ENCODE data around the gene ARHGAP23. TPM values are rescaled to one million over a fixed set of nuclear protein-coding genes. Genes with fewer than 3 reads are reported as not detected.

Gene ARHGAP23
- total and polyA plus RNA-seq, 8 donors = 4.0 to 55.5 (median 26.4) TPM

DNA sequence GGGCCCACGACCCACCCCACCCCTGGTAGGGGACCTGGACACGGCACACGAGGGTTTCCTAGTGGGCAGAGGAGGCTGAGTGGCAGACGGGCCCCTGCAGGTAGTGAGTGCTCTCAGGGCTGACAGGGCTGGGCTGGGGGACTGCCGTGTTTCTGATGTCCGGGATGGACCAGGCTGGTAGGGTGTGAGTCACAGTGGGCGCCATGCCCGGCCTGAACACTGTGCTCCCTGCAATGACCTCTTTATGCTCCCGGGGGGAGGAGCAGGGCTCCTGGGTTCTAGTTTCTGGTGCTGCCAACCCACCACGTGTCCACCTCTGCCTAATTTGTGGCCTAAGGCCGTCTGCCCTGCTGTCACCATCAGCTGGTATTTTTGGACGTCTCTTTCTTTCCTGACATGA is 26.3 kb downstream of the ARHGAP23 start:
- peaks cover 3 to 17% (median 11%) of the 10 kb centered on the region in 4 donors for H3K36me3 ChIP-seq
- intact Hi-C loops (cut with DNase I; ENCODE audit: low total_unique reads) = no loop called here
- 16 to 24% (median 22%) methylated on average over 9 to 12 of the region's 12 CpGs for WGBS, 5 donors
- peaks cover 0 to 31% (median 7%) of the 10 kb centered on the region in 3 donors for H3K27me3 ChIP-seq
- H3K9me3 ChIP-seq = no peaks in the 10 kb centered on the region
- H3K4me1 ChIP-seq = peaks cover 18 to 80% (median 48%) of the 10 kb centered on the region in 4 donors
- DNase-seq = peak; percentile 63 to 80
- peak overlapping the region in 4 of 5 donors; percentile 40 to 84 (median 80) for H3K27ac ChIP-seq
- TF ChIP-seq EP300 (IDR thresholded peaks at IDR 0.05) (peak; percentile 18), POLR2AphosphoS5 (IDR thresholded peaks at IDR 0.05) (peak; percentile 23 to 60 (median 30)), POLR2A (IDR thresholded peaks at IDR 0.05) (no peak)
- TF ChIP-seq, protein P1, sequence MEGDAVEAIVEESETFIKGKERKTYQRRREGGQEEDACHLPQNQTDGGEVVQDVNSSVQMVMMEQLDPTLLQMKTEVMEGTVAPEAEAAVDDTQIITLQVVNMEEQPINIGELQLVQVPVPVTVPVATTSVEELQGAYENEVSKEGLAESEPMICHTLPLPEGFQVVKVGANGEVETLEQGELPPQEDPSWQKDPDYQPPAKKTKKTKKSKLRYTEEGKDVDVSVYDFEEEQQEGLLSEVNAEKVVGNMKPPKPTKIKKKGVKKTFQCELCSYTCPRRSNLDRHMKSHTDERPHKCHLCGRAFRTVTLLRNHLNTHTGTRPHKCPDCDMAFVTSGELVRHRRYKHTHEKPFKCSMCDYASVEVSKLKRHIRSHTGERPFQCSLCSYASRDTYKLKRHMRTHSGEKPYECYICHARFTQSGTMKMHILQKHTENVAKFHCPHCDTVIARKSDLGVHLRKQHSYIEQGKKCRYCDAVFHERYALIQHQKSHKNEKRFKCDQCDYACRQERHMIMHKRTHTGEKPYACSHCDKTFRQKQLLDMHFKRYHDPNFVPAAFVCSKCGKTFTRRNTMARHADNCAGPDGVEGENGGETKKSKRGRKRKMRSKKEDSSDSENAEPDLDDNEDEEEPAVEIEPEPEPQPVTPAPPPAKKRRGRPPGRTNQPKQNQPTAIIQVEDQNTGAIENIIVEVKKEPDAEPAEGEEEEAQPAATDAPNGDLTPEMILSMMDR (IDR thresholded peaks at IDR 0.05) = no peak
- peak overlapping the region; percentile 33 to 41 (median 38) for H3K4me3 ChIP-seq

DNA sequence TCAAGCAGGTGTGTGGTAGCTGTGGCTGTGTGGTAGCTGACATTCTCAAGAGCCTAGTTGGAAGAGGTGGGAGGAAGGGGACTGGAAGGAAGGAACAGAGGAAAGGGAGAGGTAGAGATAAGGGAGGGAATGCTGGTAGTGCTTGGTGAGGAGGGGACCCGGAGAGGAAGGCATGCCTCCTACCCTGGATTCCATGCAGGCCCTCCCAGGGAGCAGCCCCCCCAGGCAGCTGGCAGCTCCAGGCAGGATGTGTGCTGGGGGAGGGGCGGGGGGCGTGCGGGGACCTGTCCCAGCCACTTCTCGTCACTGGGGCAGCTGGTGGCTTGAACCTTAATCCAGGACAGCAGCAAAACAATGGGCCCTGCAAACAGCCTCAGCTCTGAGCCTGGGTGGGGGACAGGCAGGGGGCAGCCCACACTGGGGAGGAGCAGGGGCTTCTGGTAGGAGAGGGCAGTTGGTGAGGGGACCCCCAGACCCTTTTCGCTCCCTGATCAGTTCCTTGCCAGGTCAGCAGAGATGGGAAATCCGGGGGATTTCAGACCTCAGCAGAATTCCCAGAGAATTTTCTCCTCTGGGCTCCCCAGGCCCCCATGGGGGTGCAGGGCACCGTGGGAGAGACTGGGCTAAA is 27.1 kb downstream of the ARHGAP23 start:
- 16 to 65% (median 54%) methylated on average over 3 to 8 of the region's 8 CpGs for WGBS, 5 donors
- TF ChIP-seq POLR2A (IDR thresholded peaks at IDR 0.05) (no peak), EP300 (IDR thresholded peaks at IDR 0.05) (no peak), POLR2AphosphoS5 (IDR thresholded peaks at IDR 0.05) (no peak)
- TF ChIP-seq, protein P1 (IDR thresholded peaks at IDR 0.05) = no peak
- peak in 1 of 2 donors; percentile 66 for DNase-seq
- Histone ChIP-seq H3K4me1 (peaks cover 25 to 82% (median 47%) of the 10 kb centered on the region in 4 donors), H3K36me3 (peaks cover 6 to 24% (median 17%) of the 10 kb centered on the region in 4 donors), H3K27ac (peak overlapping the region in 4 of 5 donors; percentile 32 to 84 (median 80)), H3K4me3 (no peak overlapping the region), H3K9me3 (no peaks in the 10 kb centered on the region), H3K27me3 (peaks cover 0 to 31% (median 7%) of the 10 kb centered on the region in 3 donors)
- intact Hi-C loops (cut with DNase I; ENCODE audit: low total_unique reads) = no loop called here

DNA sequence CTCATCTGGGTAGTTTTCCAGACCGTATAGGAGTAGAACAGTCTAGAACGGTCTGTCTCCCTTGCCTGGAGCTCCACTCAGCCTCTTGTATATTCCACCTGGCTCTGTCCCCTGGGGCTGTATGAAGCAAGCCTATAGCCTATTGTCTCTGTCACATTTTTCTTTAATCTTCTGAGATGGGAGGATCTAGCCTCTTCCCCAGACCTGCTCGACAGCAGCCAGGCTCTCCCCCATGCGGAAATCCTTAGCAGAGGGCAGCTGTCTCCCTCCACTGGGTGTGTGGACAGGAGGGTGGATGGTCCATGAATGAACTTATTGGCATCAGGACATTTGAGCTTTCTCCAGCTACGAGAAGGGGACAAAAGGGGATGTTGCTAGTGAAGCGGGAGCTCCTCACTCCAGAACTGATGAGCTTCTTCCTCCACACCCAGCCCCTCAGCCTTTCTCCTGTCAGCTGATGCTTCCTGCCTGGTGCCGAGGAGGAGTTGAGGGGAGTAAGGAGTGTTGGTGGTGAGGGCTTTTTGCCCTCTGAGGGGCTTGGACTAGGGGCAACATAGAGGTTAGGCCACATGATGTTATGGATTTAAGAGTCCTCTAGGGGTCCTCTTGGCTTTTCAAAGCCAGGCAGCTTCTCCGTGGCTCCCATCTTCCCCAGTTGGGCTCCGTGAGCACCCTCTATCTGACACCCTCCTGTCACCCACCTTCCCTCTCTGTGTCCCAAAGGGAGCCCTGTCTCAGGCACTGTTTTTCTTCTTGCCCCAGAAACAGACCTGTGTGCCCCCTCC is 28.0 kb downstream of the ARHGAP23 start:
- peaks cover 0 to 31% (median 7%) of the 10 kb centered on the region in 3 donors for H3K27me3 ChIP-seq
- DNase-seq = peak in 1 of 2 donors; percentile 27
- no peaks in the 10 kb centered on the region for H3K9me3 ChIP-seq
- H3K36me3 ChIP-seq = peaks cover 6 to 33% (median 22%) of the 10 kb centered on the region in 4 donors
- intact Hi-C loops (cut with DNase I; ENCODE audit: low total_unique reads) = no loop called here
- H3K4me3 ChIP-seq = no peak overlapping the region
- WGBS, 5 donors = 74 to 88% (median 81%) methylated on average over 9 of the region's 9 CpGs
- peak overlapping the region in 2 of 5 donors; percentile 82 to 84 for H3K27ac ChIP-seq
- peaks cover 20 to 82% (median 51%) of the 10 kb centered on the region in 4 donors for H3K4me1 ChIP-seq
- TF ChIP-seq EP300 (IDR thresholded peaks at IDR 0.05) (no peak), POLR2AphosphoS5 (IDR thresholded peaks at IDR 0.05) (no peak), POLR2A (IDR thresholded peaks at IDR 0.05) (no peak)
- TF ChIP-seq, protein P1 (IDR thresholded peaks at IDR 0.05) = no peak

DNA sequence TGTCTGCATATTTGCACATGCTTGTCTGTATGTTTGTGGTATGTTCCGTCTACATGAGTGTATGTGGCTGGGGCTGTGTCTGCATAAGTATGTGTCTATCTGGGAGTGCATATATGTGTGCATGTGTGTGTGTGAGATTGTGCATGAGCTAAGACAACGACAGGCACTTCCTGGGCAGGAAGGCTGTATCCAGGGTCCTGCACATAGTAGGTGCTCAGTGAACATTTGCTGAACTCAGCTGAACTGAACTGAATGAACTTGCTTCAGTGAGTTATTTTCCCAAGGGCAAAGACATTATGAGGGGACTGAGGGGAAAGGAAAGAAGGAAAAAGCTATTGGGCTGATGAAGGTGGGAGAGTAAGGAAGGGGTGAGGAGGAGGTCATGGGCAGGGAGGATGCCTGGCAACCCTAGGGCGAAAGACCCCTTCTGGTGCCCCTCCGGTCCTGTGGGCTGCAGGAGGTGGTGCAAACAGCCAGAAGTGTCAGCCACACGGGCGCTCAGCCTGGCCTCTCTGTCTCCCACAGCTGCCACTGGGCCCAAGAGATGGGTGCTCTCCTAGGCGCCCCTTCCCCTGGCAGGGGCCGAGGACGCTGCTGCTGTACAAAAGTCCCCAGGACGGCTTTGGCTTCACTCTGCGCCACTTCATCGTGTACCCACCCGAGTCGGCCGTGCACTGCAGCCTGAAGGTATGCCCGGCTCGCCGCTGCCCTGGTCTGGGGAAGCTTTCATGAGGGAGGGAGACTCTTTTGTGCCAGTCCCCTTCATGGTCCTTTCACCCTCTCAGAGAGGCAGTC is 29.5 kb downstream of the ARHGAP23 start:
- intact Hi-C loops (cut with DNase I; ENCODE audit: low total_unique reads) = no loop called here
- no peak for DNase-seq
- Histone ChIP-seq H3K4me1 (peaks cover 20 to 73% (median 43%) of the 10 kb centered on the region in 4 donors), H3K36me3 (peaks cover 6 to 35% (median 22%) of the 10 kb centered on the region in 4 donors), H3K9me3 (no peaks in the 10 kb centered on the region), H3K27ac (no peak overlapping the region), H3K4me3 (no peak overlapping the region), H3K27me3 (peaks cover 0 to 16% (median 7%) of the 10 kb centered on the region in 3 donors)
- TF ChIP-seq POLR2A (IDR thresholded peaks at IDR 0.05) (no peak), EP300 (IDR thresholded peaks at IDR 0.05) (no peak)
- TF ChIP-seq, protein P1 (IDR thresholded peaks at IDR 0.05) = no peak
- WGBS, 5 donors = 90 to 95% (median 92%) methylated on average over 10 to 18 of the region's 18 CpGs

All from stomach (tissue), 9 donors.